HepG2 (cell line): Measurements from ENCODE around the gene BSND. TPM values are rescaled to one million over a fixed set of nuclear protein-coding genes. Genes with fewer than 3 reads are reported as not detected.

Experiments used
- ARNTL ChIP-seq: sonication (generic); formaldehyde crosslinking; IDR thresholded peaks from 2 replicates; pipeline ENCODE4 v1.4.0; 2020; ENCODE audit warnings: mild to moderate bottlenecking, missing genetic modification reagents
- BORCS8-MEF2B ChIP-seq: sonication (generic); formaldehyde crosslinking; IDR thresholded peaks from 2 replicates; pipeline ENCODE4 v1.8.0; 2022; ENCODE audit warnings: mild to moderate bottlenecking, missing genetic modification reagents
- BRCA1 ChIP-seq: sonication (generic); formaldehyde crosslinking; IDR thresholded peaks from 2 replicates; pipeline ENCODE4 v1.4.0; 2020; ENCODE audit warnings: missing genetic modification reagents
- ESRRA ChIP-seq: sonication (generic); formaldehyde crosslinking; IDR thresholded peaks from 2 replicates; pipeline ENCODE4 v1.5.1; 2020; ENCODE audit warnings: mild to moderate bottlenecking, low read depth, missing genetic modification reagents
- NRL ChIP-seq: sonication (generic); formaldehyde crosslinking; IDR thresholded peaks from 2 replicates; pipeline ENCODE4 v1.5.0; 2020; ENCODE audit warnings: missing genetic modification reagents, mild to moderate bottlenecking, moderate library complexity, borderline replicate concordance
- ONECUT2 ChIP-seq: sonication (generic); formaldehyde crosslinking; IDR thresholded peaks from 2 replicates; pipeline ENCODE4 v1.4.0; 2020; ENCODE audit warnings: missing genetic modification reagents
- SNAI1 ChIP-seq: sonication (generic); formaldehyde crosslinking; IDR thresholded peaks from 2 replicates; pipeline ENCODE4 v1.5.0; 2020; ENCODE audit warnings: mild to moderate bottlenecking, missing genetic modification reagents, borderline replicate concordance
- SOX13 ChIP-seq, 3 experiments: fragments of 450-650 bp in 1 of 3; sonication (generic) in 1 of 3; formaldehyde crosslinking in 1 of 3; IDR thresholded peaks in 2 of 3; conservative IDR thresholded peaks in 1 of 3; 2 replicates each; pipeline versions ENCODE4 v1.5.0 to v1.6.1; 2016 to 2020; ENCODE audit warnings: antibody characterized with exemption in 1 of 3, mild to moderate bottlenecking in 1 of 3, missing compliant biosample characterization in 1 of 3, missing genetic modification reagents in 1 of 3, moderate library complexity in 1 of 3
- SOX5 ChIP-seq: IDR thresholded peaks from 2 replicates; pipeline ENCODE4 v1.6.1; 2016; ENCODE audit warnings: borderline replicate concordance
- ZBTB1 ChIP-seq: sonication (generic); formaldehyde crosslinking; IDR thresholded peaks from 2 replicates; pipeline ENCODE4 v1.4.0; 2020; ENCODE audit warnings: missing genetic modification reagents, borderline replicate concordance
- ZMYM3 ChIP-seq: sonication (generic); formaldehyde crosslinking; IDR thresholded peaks from 2 replicates; pipeline ENCODE4 v1.5.1; 2020; ENCODE audit warnings: mild to moderate bottlenecking, missing genetic modification reagents
- ZNF431 ChIP-seq: sonication (generic); formaldehyde crosslinking; IDR thresholded peaks from 2 replicates; pipeline ENCODE4 v1.9.0; 2022; ENCODE audit warnings: missing genetic modification reagents, low read depth, mild to moderate bottlenecking, borderline replicate concordance
- ZNF550 ChIP-seq: sonication (generic); formaldehyde crosslinking; IDR thresholded peaks from 2 replicates; pipeline ENCODE4 v1.4.0; 2020; ENCODE audit warnings: mild to moderate bottlenecking, missing genetic modification reagents, borderline replicate concordance
- ZNF552 ChIP-seq: sonication (generic); formaldehyde crosslinking; IDR thresholded peaks from 2 replicates; pipeline ENCODE4 v1.9.0; 2022; ENCODE audit warnings: missing genetic modification reagents, mild to moderate bottlenecking, borderline replicate concordance
- ZNF713 ChIP-seq: sonication (generic); formaldehyde crosslinking; IDR thresholded peaks from 2 replicates; pipeline ENCODE4 v1.4.0; 2020; ENCODE audit warnings: mild to moderate bottlenecking, missing genetic modification reagents
- ZSCAN30 ChIP-seq: sonication (generic); formaldehyde crosslinking; IDR thresholded peaks from 2 replicates; pipeline ENCODE4 v1.5.0; 2020; ENCODE audit warnings: mild to moderate bottlenecking, missing genetic modification reagents
- polyA plus RNA-seq, 8 experiments: library from polyadenylated mRNA; depleted of rRNA in 3 of 8; stranded (reverse) in 7 of 8; unstranded in 1 of 8; fragments of >200 nt; fragmentation: Illumina TruSeq in 4 of 8; extraction: Trizol in 4 of 8; gene quantifications; 2 replicates each; pipeline versions ENCODE4 v1.2.1 to v1.2.3, GENCODE V29; 2011 to 2016; ENCODE audit warnings: low read depth in 4 of 8, missing spikeins in 1 of 8, mixed read lengths in 1 of 8; ENCODE audit not compliant: insufficient read depth in 1 of 8
- total RNA-seq, 5 experiments: library from RNA; depleted of rRNA; stranded (reverse); fragments of >200 nt; fragmentation: Illumina TruSeq; extraction: Trizol; gene quantifications; 2 replicates each; pipeline ENCODE4 v1.2.3, GENCODE V29; 2016; ENCODE audit warnings: low read depth in 1 of 5
- TF ChIP-seq, protein P1 (sequence below): sonication (generic); formaldehyde crosslinking; IDR thresholded peaks from 2 replicates; pipeline ENCODE4 v1.8.1; 2023; ENCODE audit warnings: mild to moderate bottlenecking, moderate library complexity, missing genetic modification reagents
- TF ChIP-seq, protein P2 (sequence below): sonication (generic); formaldehyde crosslinking; IDR thresholded peaks from 2 replicates; pipeline ENCODE4 v1.4.0; 2020; ENCODE audit warnings: missing genetic modification reagents
- TF ChIP-seq, protein P3 (sequence below): sonication (generic); formaldehyde crosslinking; IDR thresholded peaks from 2 replicates; pipeline ENCODE4 v1.8.0; 2022; ENCODE audit warnings: mild to moderate bottlenecking, missing genetic modification reagents
- TF ChIP-seq, protein P4 (sequence below): sonication (generic); formaldehyde crosslinking; IDR thresholded peaks from 2 replicates; pipeline ENCODE4 v1.8.1; 2023; ENCODE audit warnings: mild to moderate bottlenecking, missing genetic modification reagents

The BSND gene
- total and polyA plus RNA-seq, 2 of the 13 experiments (the other 11 are each of a cell fraction or from before 2014, with no cell fraction given): not detected

DNA sequence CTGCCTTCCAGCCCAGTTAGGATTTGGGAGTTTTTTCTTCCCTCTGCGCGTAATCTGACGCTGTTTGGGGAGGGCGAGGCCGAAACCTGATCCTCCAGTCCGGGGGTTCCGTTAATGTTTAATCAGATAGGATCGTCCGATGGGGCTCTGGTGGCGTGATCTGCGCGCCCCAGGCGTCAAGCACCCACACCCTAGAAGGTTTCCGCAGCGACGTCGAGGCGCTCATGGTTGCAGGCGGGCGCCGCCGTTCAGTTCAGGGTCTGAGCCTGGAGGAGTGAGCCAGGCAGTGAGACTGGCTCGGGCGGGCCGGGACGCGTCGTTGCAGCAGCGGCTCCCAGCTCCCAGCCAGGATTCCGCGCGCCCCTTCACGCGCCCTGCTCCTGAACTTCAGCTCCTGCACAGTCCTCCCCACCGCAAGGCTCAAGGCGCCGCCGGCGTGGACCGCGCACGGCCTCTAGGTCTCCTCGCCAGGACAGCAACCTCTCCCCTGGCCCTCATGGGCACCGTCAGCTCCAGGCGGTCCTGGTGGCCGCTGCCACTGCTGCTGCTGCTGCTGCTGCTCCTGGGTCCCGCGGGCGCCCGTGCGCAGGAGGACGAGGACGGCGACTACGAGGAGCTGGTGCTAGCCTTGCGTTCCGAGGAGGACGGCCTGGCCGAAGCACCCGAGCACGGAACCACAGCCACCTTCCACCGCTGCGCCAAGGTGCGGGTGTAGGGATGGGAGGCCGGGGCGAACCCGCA lies 40.8 kb downstream of the BSND start, which contains the start of gene PCSK9 (continued):
- TF ChIP-seq SOX5 (CRISPR knock-in tag): peak; percentile 58
- TF ChIP-seq, protein P1, sequence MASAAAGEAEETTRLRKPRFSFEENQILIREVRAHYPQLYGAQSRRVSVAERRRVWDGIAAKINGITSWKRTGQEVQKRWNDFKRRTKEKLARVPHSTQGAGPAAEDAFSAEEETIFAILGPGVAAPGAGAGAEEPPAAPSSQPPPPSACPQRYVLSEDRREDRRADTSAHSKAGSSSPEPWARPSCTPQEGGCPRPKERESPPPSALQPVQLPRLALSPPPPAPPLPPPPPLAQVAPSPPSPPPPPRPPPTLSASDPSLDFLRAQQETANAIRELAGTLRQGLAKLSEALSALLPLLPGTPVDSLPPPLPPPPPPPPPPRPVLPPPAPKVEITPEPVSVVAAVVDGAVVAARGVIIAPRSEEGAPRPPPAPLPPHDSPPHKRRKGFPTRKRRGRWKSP (CRISPR knock-in tag): peak; percentile 53; the same call in 1 of the 2 replicates
- 0 out of 2 replicates have a peak, but pooled peaks have one; percentile 51 for TF ChIP-seq ESRRA
- TF ChIP-seq BORCS8-MEF2B (CRISPR knock-in tag): peak; percentile 99
- TF ChIP-seq NRL: peak; percentile 80
- TF ChIP-seq, protein P2, sequence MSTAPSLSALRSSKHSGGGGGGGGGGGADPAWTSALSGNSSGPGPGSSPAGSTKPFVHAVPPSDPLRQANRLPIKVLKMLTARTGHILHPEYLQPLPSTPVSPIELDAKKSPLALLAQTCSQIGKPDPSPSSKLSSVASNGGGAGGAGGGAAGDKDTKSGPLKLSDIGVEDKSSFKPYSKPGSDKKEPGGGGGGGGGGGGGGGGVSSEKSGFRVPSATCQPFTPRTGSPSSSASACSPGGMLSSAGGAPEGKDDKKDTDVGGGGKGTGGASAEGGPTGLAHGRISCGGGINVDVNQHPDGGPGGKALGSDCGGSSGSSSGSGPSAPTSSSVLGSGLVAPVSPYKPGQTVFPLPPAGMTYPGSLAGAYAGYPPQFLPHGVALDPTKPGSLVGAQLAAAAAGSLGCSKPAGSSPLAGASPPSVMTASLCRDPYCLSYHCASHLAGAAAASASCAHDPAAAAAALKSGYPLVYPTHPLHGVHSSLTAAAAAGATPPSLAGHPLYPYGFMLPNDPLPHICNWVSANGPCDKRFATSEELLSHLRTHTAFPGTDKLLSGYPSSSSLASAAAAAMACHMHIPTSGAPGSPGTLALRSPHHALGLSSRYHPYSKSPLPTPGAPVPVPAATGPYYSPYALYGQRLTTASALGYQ (CRISPR knock-in tag): peak; percentile 22
- TF ChIP-seq ARNTL (CRISPR knock-in tag): peak; percentile 31; the same call in 1 of the 2 replicates
- peak; percentile 66 for TF ChIP-seq ZMYM3 (CRISPR knock-in tag)
- TF ChIP-seq, protein P3, sequence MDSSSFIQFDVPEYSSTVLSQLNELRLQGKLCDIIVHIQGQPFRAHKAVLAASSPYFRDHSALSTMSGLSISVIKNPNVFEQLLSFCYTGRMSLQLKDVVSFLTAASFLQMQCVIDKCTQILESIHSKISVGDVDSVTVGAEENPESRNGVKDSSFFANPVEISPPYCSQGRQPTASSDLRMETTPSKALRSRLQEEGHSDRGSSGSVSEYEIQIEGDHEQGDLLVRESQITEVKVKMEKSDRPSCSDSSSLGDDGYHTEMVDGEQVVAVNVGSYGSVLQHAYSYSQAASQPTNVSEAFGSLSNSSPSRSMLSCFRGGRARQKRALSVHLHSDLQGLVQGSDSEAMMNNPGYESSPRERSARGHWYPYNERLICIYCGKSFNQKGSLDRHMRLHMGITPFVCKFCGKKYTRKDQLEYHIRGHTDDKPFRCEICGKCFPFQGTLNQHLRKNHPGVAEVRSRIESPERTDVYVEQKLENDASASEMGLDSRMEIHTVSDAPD (CRISPR knock-in tag): peak; percentile 65; the same call in 1 of the 2 replicates
- TF ChIP-seq, protein P4, sequence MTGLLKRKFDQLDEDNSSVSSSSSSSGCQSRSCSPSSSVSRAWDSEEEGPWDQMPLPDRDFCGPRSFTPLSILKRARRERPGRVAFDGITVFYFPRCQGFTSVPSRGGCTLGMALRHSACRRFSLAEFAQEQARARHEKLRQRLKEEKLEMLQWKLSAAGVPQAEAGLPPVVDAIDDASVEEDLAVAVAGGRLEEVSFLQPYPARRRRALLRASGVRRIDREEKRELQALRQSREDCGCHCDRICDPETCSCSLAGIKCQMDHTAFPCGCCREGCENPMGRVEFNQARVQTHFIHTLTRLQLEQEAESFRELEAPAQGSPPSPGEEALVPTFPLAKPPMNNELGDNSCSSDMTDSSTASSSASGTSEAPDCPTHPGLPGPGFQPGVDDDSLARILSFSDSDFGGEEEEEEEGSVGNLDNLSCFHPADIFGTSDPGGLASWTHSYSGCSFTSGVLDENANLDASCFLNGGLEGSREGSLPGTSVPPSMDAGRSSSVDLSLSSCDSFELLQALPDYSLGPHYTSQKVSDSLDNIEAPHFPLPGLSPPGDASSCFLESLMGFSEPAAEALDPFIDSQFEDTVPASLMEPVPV (CRISPR knock-in tag): peak; percentile 98
- peak; percentile 67; the same call in 1 of the 2 replicates for TF ChIP-seq ZNF552 (CRISPR knock-in tag)
- TF ChIP-seq ZBTB1 (CRISPR knock-in tag): no peak
- 0 out of 2 replicates have a peak, but pooled peaks have one; percentile 26 for TF ChIP-seq BRCA1 (CRISPR knock-in tag)
- TF ChIP-seq SNAI1 (CRISPR knock-in tag): peak; percentile 92; the same call in 1 of the 2 replicates
- TF ChIP-seq SOX13 (IDR thresholded peaks at IDR 0.05): no peak
- TF ChIP-seq SOX13 (CRISPR knock-in tag; conservative IDR thresholded peaks at IDR 0.05 in 1 of 2, IDR thresholded peaks at IDR 0.05 in 1 of 2): peak in 1 of 2 experiments; percentile 75; a peak in 2 of 4 replicates
- peak; percentile 69; the same call in 1 of the 2 replicates for TF ChIP-seq ZNF550 (CRISPR knock-in tag)
- 0 out of 2 replicates have a peak, but pooled peaks have one; percentile 50 for TF ChIP-seq ZSCAN30
- peak; percentile 76; the same call in 1 of the 2 replicates for TF ChIP-seq ZNF431 (CRISPR knock-in tag)
- TF ChIP-seq ZNF713: peak; percentile 69; the same call in 1 of the 2 replicates
- peak; percentile 55; the same call in 1 of the 2 replicates for TF ChIP-seq ONECUT2
